IMR-90 (cell line): ENCODE measurements around the gene NDUFB7. TPM values are rescaled to one million over a fixed set of nuclear protein-coding genes. Genes with fewer than 3 reads are reported as not detected.

ENCODE experiments used
- ATAC-seq: fragments of 200-7000 bp; cut with Tn5 transposase; 2 replicates; pipeline ENCODE4 v1.9.1; 2020; ENCODE audit warnings: low read depth, mild to moderate bottlenecking, moderate library complexity
- BruUV-seq: library from RNA; stranded (reverse); fragments of 400-500 nt; replicated peaks from 2 replicates; lab custom pipeline; 2021; lab: Mats Ljungman, UMichigan
- CTCF ChIA-PET: fragments of 300-600 bp; formaldehyde crosslinking; extraction: SDS; loops from one replicate; lab custom pipeline; 2021; ENCODE audit warnings: antibody characterized with exemption; lab: Yijun Ruan, JAX
- POLR2A ChIA-PET: fragments of 300-600 bp; sonication (Branson Sonifier 250); formaldehyde crosslinking; loops from one replicate; lab custom pipeline; 2022; ENCODE audit warnings: antibody characterized with exemption; ENCODE audit not compliant: unreplicated experiment; lab: Charles Lee
- DNase-seq: peaks from one replicate; pipeline ENCODE4 v3.0.0; 2013
- H2AFZ ChIP-seq: replicated peaks from 2 replicates; pipeline ENCODE3; 2013; ENCODE audit warnings: low read length, mild to moderate bottlenecking; ENCODE audit not compliant: poor library complexity
- H2AK5ac ChIP-seq: 2 replicates; pipeline ENCODE4 v1.6.1; 2013; ENCODE audit warnings: low read depth, low read length, inconsistent platforms
- H2AK9ac ChIP-seq: replicated peaks from 2 replicates; pipeline ENCODE3; 2013; ENCODE audit warnings: mild to moderate bottlenecking, low read depth, low read length, moderate library complexity; ENCODE audit not compliant: poor library complexity
- H2BK120ac ChIP-seq: 2 replicates; pipeline ENCODE4 v1.6.1; 2013; ENCODE audit warnings: low read depth, low read length, inconsistent platforms
- H2BK15ac ChIP-seq: 3 replicates; pipeline ENCODE4 v1.6.1; 2013; ENCODE audit warnings: low read depth, low read length, inconsistent platforms
- H2BK20ac ChIP-seq: 2 replicates; pipeline ENCODE4 v1.6.1; 2013; ENCODE audit warnings: low read depth, mild to moderate bottlenecking, inconsistent platforms, low read length, moderate library complexity
- H2BK5ac ChIP-seq: 2 replicates; pipeline ENCODE4 v1.6.1; 2013; ENCODE audit warnings: mild to moderate bottlenecking, low read depth, low read length, inconsistent platforms; ENCODE audit not compliant: poor library complexity, severe bottlenecking
- H3K14ac ChIP-seq: replicated peaks from 2 replicates; pipeline ENCODE4 v1.6.1; 2013; ENCODE audit warnings: low read depth, low read length, inconsistent platforms
- H3K18ac ChIP-seq: 2 replicates; pipeline ENCODE4 v1.6.1; 2013; ENCODE audit warnings: low read depth, low read length, control low read depth
- H3K23ac ChIP-seq: 2 replicates; pipeline ENCODE4 v1.6.1; 2013; ENCODE audit warnings: low read depth, low read length, inconsistent platforms
- H3K27ac ChIP-seq: 2 replicates; pipeline ENCODE4 v1.5.1; 2013; ENCODE audit warnings: mild to moderate bottlenecking, control low read depth, low read length; ENCODE audit not compliant: insufficient read depth
- H3K27me3 ChIP-seq: 2 replicates; pipeline ENCODE4 v1.6.1; 2013; ENCODE audit warnings: low read length; ENCODE audit not compliant: control insufficient read depth, insufficient read depth
- H3K36me3 ChIP-seq: 2 replicates; pipeline ENCODE4 v1.6.1; 2013; ENCODE audit warnings: low read length, mixed read lengths; ENCODE audit not compliant: control insufficient read depth, insufficient read depth
- H3K4ac ChIP-seq: 2 replicates; pipeline ENCODE4 v1.6.1; 2013; ENCODE audit warnings: low read depth, low read length, inconsistent platforms
- H3K4me1 ChIP-seq: 2 replicates; pipeline ENCODE4 v1.6.1; 2013; ENCODE audit warnings: low read length, mixed read lengths; ENCODE audit not compliant: control insufficient read depth, insufficient read depth
- H3K4me2 ChIP-seq: 2 replicates; pipeline ENCODE4 v1.6.1; 2013; ENCODE audit warnings: low read depth, mild to moderate bottlenecking, control low read depth, low read length, moderate library complexity
- H3K4me3 ChIP-seq: 2 replicates; pipeline ENCODE4 v1.5.1; 2013; ENCODE audit warnings: low read depth, mild to moderate bottlenecking, control low read depth, low read length, moderate library complexity; ENCODE audit not compliant: insufficient read depth
- H3K56ac ChIP-seq: 2 replicates; pipeline ENCODE4 v1.6.1; 2013; ENCODE audit warnings: low read length, inconsistent platforms; ENCODE audit not compliant: insufficient read depth; ENCODE audit errors: extremely low read depth
- H3K79me1 ChIP-seq, 2 experiments: 2 replicates each; pipeline ENCODE4 v1.6.1; 2013; ENCODE audit warnings: low read length in 2 of 2, inconsistent platforms in 1 of 2, low read depth in 1 of 2
- H3K9ac ChIP-seq: 2 replicates; pipeline ENCODE4 v1.6.1; 2013; ENCODE audit warnings: low read depth, low read length, control low read depth
- H3K9me1 ChIP-seq: 2 replicates; pipeline ENCODE4 v1.6.1; 2013; ENCODE audit warnings: low read length, inconsistent platforms; ENCODE audit not compliant: insufficient read depth
- H3K9me3 ChIP-seq: 2 replicates; pipeline ENCODE4 v1.6.1; 2013; ENCODE audit warnings: low read length; ENCODE audit not compliant: control insufficient read depth, insufficient read depth
- H4K20me1 ChIP-seq: 2 replicates; pipeline ENCODE4 v1.6.1; 2013; ENCODE audit warnings: low read length, inconsistent platforms; ENCODE audit not compliant: insufficient read depth
- H4K5ac ChIP-seq: 2 replicates; pipeline ENCODE4 v1.6.1; 2013; ENCODE audit warnings: mild to moderate bottlenecking, low read depth, low read length, control low read depth
- H4K8ac ChIP-seq, 2 experiments: 2 replicates each; pipeline ENCODE4 v1.6.1; 2013; ENCODE audit warnings: low read depth in 2 of 2, low read length in 2 of 2, control low read depth in 1 of 2, inconsistent platforms in 1 of 2
- H4K91ac ChIP-seq: 2 replicates; pipeline ENCODE4 v1.6.1; 2013; ENCODE audit warnings: low read depth, low read length, inconsistent platforms; ENCODE audit not compliant: insufficient read depth
- BHLHE40 ChIP-seq: fragments of 150-350 bp; IDR thresholded peaks from 2 replicates; pipeline ENCODE4 v1.6.1; 2016; ENCODE audit warnings: mild to moderate bottlenecking, low read depth, low read length
- CEBPB ChIP-seq: IDR thresholded peaks from 2 replicates; pipeline ENCODE4 v1.6.1; 2012; ENCODE audit warnings: low read depth, low read length, improper control_type of control experiment
- CHD1 ChIP-seq: IDR thresholded peaks from 2 replicates; pipeline ENCODE4 v1.6.1; 2012; ENCODE audit warnings: low read depth, low read length, improper control_type of control experiment
- FOS ChIP-seq: fragments of 150-350 bp; IDR thresholded peaks from 2 replicates; pipeline ENCODE4 v1.6.1; 2016; ENCODE audit warnings: low read depth, low read length
- MAFK ChIP-seq: IDR thresholded peaks from 2 replicates; pipeline ENCODE4 v1.6.1; 2012; ENCODE audit warnings: low read depth, low read length, improper control_type of control experiment
- MAZ ChIP-seq: IDR thresholded peaks from 2 replicates; pipeline ENCODE4 v1.6.1; 2012; ENCODE audit warnings: low read depth, mild to moderate bottlenecking, low read length, improper control_type of control experiment, moderate library complexity, borderline replicate concordance
- MXI1 ChIP-seq: IDR thresholded peaks from 2 replicates; pipeline ENCODE4 v1.6.1; 2012; ENCODE audit warnings: low read depth, mild to moderate bottlenecking, low read length, moderate library complexity, borderline replicate concordance
- NFE2L2 ChIP-seq: fragments of 150-350 bp; IDR thresholded peaks from 2 replicates; pipeline ENCODE4 v1.6.1; 2016; ENCODE audit warnings: low read depth, mild to moderate bottlenecking, low read length
- POLR2A ChIP-seq: IDR thresholded peaks from 2 replicates; pipeline ENCODE4 v1.6.1; 2012; ENCODE audit warnings: mild to moderate bottlenecking, low read depth, low read length
- RAD21 ChIP-seq: IDR thresholded peaks from 2 replicates; pipeline ENCODE4 v1.6.1; 2012; ENCODE audit warnings: low read length, improper control_type of control experiment
- RCOR1 ChIP-seq: IDR thresholded peaks from 2 replicates; pipeline ENCODE4 v1.6.1; 2012; ENCODE audit warnings: mild to moderate bottlenecking, low read length, improper control_type of control experiment; ENCODE audit not compliant: insufficient replicate concordance
- SMC3 ChIP-seq: fragments of 150-350 bp; IDR thresholded peaks from 2 replicates; pipeline ENCODE4 v1.6.1; 2016; ENCODE audit warnings: low read depth, mild to moderate bottlenecking, antibody characterized with exemption, low read length, moderate library complexity
- WGBS, 2 experiments: methylation state at CpG; one replicate each; pipeline versions ENCODE4 v1.1.5 to v1.1.7; 2013; ENCODE audit warnings: missing lambda C conversion rate in 2 of 2; ENCODE audit not compliant: insufficient read length in 1 of 2; ENCODE audit errors: extremely low coverage in 2 of 2; 5-methylcytosine and 5-hydroxymethylcytosine counted together
- dilution Hi-C: fragments of 300-500 bp; cut with HindIII; formaldehyde crosslinking; loops from one replicate; pipeline ENCODE4 v1.14.3; 2018; ENCODE audit warnings: low sequenced_read_pairs; ENCODE audit not compliant: unreplicated experiment
- in situ Hi-C: fragments of 300-500 bp; cut with MboI; formaldehyde crosslinking; loops from 3 replicates; pipeline ENCODE4 v1.14.3; 2019; ENCODE audit warnings: low sequenced_read_pairs, inconsistent platforms, mixed read lengths
- intact Hi-C: fragments of 100-400 bp; cut with micrococcal nuclease; formaldehyde crosslinking; loops from 2 replicates; pipeline ENCODE4 v1.10.0; 2022
- polyA plus RNA-seq, 3 experiments: library from polyadenylated mRNA; depleted of rRNA; stranded (reverse); fragments of >200 nt; gene quantifications; 2 replicates each; pipeline ENCODE4 v1.2.3, GENCODE V29; 2012; ENCODE audit warnings: low replicate concordance in 1 of 3
- total RNA-seq: library from RNA; depleted of rRNA; stranded (reverse); fragments of >200 nt; gene quantifications from 2 replicates; pipeline ENCODE4 v1.2.3, GENCODE V29; 2012
- TF ChIP-seq, protein P1 (sequence below): fragments of 150-350 bp; IDR thresholded peaks from 2 replicates; pipeline ENCODE4 v1.6.1; 2016; ENCODE audit warnings: low read depth, mild to moderate bottlenecking, low read length, moderate library complexity, borderline replicate concordance
- TF ChIP-seq, protein P2 (sequence below): conservative IDR thresholded peaks from 2 replicates; pipeline ENCODE4 v1.5.1; 2012; ENCODE audit warnings: mild to moderate bottlenecking, low read depth, low read length, improper control_type of control experiment

The NDUFB7 gene
- total and polyA plus RNA-seq, 2 of the 4 experiments (the other 2 are of a cell fraction) = 436 to 523 TPM

DNA sequence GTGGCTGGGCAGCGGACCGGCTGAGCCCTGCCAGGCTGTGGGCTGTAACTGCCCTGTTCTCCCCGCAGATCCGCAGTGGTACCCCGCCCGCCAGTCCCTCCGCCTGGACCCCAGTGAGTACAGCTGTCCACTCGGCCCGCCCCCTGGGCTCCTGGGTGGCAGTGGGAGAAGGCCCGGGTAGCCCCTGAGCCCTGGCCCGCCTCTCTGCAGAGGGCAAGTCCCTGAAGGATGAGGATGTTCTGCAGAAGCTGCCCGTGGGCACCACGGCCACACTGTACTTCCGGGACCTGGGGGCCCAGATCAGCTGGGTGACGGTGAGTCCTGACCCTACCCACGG, 8.3 kb downstream of the NDUFB7 start:
- in situ Hi-C loops (loop anchor here (25.0 kb wide), 1 partner anchor 874 kb away; the partner anchor contains the start of gene WIZ), dilution Hi-C loops (no loop called here), intact Hi-C loops (no loop called here)
- peaks cover 5% of the 10 kb centered on the region; the same call in 1 of the 2 replicates for H3K4me1 ChIP-seq
- H2AK9ac ChIP-seq = no peak overlapping the region
- BruUV-seq = no TSS peak
- no peak overlapping the region for H2AFZ ChIP-seq
- no peak overlapping the region for H2AK5ac ChIP-seq
- H3K27ac ChIP-seq = no peak overlapping the region
- no peak for ATAC-seq
- no peak overlapping the region for H3K4ac ChIP-seq
- no peak overlapping the region for H2BK120ac ChIP-seq
- POLR2A ChIA-PET = no interaction called here
- H3K14ac ChIP-seq = no peak overlapping the region
- no peak overlapping the region for H3K56ac ChIP-seq
- no peak overlapping the region for H3K18ac ChIP-seq
- no peak overlapping the region for H3K4me3 ChIP-seq
- no peak overlapping the region for H4K8ac ChIP-seq
- CTCF ChIA-PET = no interaction called here
- no peaks in the 10 kb centered on the region for H3K27me3 ChIP-seq
- WGBS, 2 experiments = 88% methylated on average over 5 of the region's 16 CpGs; no CpG with 5 or more reads in 1 of the 2 experiments
- TF ChIP-seq RCOR1 (no peak), CHD1 (no peak), RAD21 (no peak), FOS (no peak), MAZ (no peak), MAFK (no peak), BHLHE40 (no peak), NFE2L2 (no peak), CEBPB (no peak), POLR2A (no peak), SMC3 (no peak), MXI1 (no peak)
- TF ChIP-seq, protein P1, sequence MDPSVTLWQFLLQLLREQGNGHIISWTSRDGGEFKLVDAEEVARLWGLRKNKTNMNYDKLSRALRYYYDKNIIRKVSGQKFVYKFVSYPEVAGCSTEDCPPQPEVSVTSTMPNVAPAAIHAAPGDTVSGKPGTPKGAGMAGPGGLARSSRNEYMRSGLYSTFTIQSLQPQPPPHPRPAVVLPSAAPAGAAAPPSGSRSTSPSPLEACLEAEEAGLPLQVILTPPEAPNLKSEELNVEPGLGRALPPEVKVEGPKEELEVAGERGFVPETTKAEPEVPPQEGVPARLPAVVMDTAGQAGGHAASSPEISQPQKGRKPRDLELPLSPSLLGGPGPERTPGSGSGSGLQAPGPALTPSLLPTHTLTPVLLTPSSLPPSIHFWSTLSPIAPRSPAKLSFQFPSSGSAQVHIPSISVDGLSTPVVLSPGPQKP = no peak
- TF ChIP-seq, protein P2, sequence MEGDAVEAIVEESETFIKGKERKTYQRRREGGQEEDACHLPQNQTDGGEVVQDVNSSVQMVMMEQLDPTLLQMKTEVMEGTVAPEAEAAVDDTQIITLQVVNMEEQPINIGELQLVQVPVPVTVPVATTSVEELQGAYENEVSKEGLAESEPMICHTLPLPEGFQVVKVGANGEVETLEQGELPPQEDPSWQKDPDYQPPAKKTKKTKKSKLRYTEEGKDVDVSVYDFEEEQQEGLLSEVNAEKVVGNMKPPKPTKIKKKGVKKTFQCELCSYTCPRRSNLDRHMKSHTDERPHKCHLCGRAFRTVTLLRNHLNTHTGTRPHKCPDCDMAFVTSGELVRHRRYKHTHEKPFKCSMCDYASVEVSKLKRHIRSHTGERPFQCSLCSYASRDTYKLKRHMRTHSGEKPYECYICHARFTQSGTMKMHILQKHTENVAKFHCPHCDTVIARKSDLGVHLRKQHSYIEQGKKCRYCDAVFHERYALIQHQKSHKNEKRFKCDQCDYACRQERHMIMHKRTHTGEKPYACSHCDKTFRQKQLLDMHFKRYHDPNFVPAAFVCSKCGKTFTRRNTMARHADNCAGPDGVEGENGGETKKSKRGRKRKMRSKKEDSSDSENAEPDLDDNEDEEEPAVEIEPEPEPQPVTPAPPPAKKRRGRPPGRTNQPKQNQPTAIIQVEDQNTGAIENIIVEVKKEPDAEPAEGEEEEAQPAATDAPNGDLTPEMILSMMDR = no peak
- no peak overlapping the region for H4K91ac ChIP-seq
- no peaks in the 10 kb centered on the region for H3K9me3 ChIP-seq
- no peak overlapping the region for H2BK15ac ChIP-seq
- no peak overlapping the region for H3K23ac ChIP-seq
- no peak overlapping the region for H3K4me2 ChIP-seq
- H2BK20ac ChIP-seq = no peak overlapping the region
- H2BK5ac ChIP-seq = no peak overlapping the region
- H4K20me1 ChIP-seq = no peaks in the 10 kb centered on the region
- H3K9ac ChIP-seq = no peak overlapping the region
- no peaks in the 10 kb centered on the region for H3K9me1 ChIP-seq
- peaks cover 9 to 19% of the 10 kb centered on the region in 2 experiments; a peak in 3 of 4 replicates for H3K79me1 ChIP-seq
- no peak overlapping the region for H4K5ac ChIP-seq
- peaks cover 15% of the 10 kb centered on the region; the same call in 1 of the 2 replicates for H3K36me3 ChIP-seq
- DNase-seq = no peak
